GM12865 (cell line): Measurements from ENCODE around the gene ULBP2.
A peak's percentile ranks its signal among the peaks of the same experiment; 100 is the strongest.
"Not testable (repeated sequence)": the region's sequence is repeated elsewhere in the genome, so short reads cannot be mapped to it uniquely, and the experiment has no call there.

Source experiments
- DNase-seq: peaks from one replicate; pipeline ENCODE4 v3.0.0; 2010; ENCODE audit warnings: low read depth
- H3K4me3 ChIP-seq: 2 replicates; pipeline ENCODE4 v1.5.1; 2011; ENCODE audit warnings: mild to moderate bottlenecking, low read depth, low read length, control low read depth
- CTCF ChIP-seq: IDR thresholded peaks from 2 replicates; pipeline ENCODE4 v1.5.1; 2011; ENCODE audit warnings: low read length, control low read depth, low read depth, inconsistent platforms; ENCODE audit not compliant: insufficient read depth; ENCODE audit errors: missing control alignments

The ULBP2 gene

GRCh38 chr6:149934249-149935156 is 7.3 kb upstream of the ULBP2 start:
- no peak overlapping the region for H3K4me3 ChIP-seq
- DNase-seq, result peak; percentile 70
- peak; percentile 59 for TF ChIP-seq CTCF

GRCh38 chr6:149935246-149935645 is 6.6 kb upstream of the ULBP2 start:
- DNase-seq, result no peak
- no peak overlapping the region for H3K4me3 ChIP-seq
- TF ChIP-seq CTCF, result no peak

GRCh38 chr6:149935668-149936067 is 6.1 kb upstream of the ULBP2 start:
- DNase-seq, result no peak
- no peak overlapping the region for H3K4me3 ChIP-seq
- TF ChIP-seq CTCF, result no peak

- H3K4me3 ChIP-seq, result no peak overlapping the region
- no peak for TF ChIP-seq CTCF
- DNase-seq, result no peak
These were observed 5.1 kb upstream of the ULBP2 start for GRCh38 chr6:149936743-149937142.

GRCh38 chr6:149938013-149938570 is 3.7 kb upstream of the ULBP2 start:
- H3K4me3 ChIP-seq, result peak overlapping the region; percentile 30
- not testable (repeated sequence) for DNase-seq

GRCh38 chr6:149938571-149939355 is 3.1 kb upstream of the ULBP2 start:
- peak overlapping the region; percentile 30 for H3K4me3 ChIP-seq
- DNase-seq, result peak; percentile 85
- no peak for TF ChIP-seq CTCF

GRCh38 chr6:149939356-149939648 is 2.5 kb upstream of the ULBP2 start:
- TF ChIP-seq CTCF, result no peak
- H3K4me3 ChIP-seq, result peak overlapping the region; percentile 30; the same call in 1 of the 2 replicates
- no peak for DNase-seq
